Measurements from ENCODE around the gene OSBPL10. TPM values are rescaled to one million over a fixed set of nuclear protein-coding genes. Genes with fewer than 3 reads are reported as not detected.

Gene OSBPL10
- total and polyA plus RNA-seq, 2 of the 8 experiments (the other 6 are each of a cell fraction or from before 2014, with no cell fraction given), result 26.2 to 86.7 TPM

DNA sequence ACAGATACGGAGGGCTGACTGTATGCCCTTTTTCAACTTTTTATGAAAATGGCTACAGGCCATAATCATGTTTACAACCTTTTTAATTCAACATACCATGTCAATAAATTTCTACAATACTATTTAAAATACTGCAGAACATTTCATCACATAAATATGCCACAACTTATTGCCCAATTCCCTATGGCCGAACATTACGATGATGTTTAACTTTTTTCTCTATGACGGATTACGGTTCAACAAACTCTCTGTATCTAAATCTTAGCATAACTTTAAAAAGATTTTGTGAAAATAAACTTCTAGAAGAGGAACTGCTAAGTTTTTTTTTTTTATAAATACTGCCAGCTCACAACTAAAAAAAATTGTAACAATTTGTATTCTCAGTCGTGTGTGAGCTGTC is 220.4 kb downstream of the OSBPL10 start:
- no peak overlapping the region for H2AK5ac ChIP-seq (ENCODE audit: low read depth, low read length)
- H3K4me2 ChIP-seq (ENCODE audit: insufficient read depth in 1 of 2, low read depth in 2 of 2, low read length in 2 of 2), result no peak overlapping the region
- TF ChIP-seq KDM5A (IDR thresholded peaks at IDR 0.05; ENCODE audit: low read length) (no peak), YY1 (IDR thresholded peaks at IDR 0.05; ENCODE audit: low read depth, low read length) (no peak), MAFK (IDR thresholded peaks at IDR 0.05; ENCODE audit: low read depth, low read length) (no peak), CTBP2 (IDR thresholded peaks at IDR 0.05; ENCODE audit: borderline replicate concordance, insufficient read depth, insufficient read length, low read length) (no peak), GTF2F1 (IDR thresholded peaks at IDR 0.05; ENCODE audit: borderline replicate concordance, low read depth, low read length) (no peak), FOSL1 (IDR thresholded peaks at IDR 0.05; ENCODE audit: insufficient read depth, low read depth, low read length) (no peak), RAD21 (IDR thresholded peaks at IDR 0.05 in 1 of 2, conservative IDR thresholded peaks at IDR 0.05 in 1 of 2; ENCODE audit: low read depth in 2 of 2, low read length in 2 of 2) (no peak), ZNF274 (IDR thresholded peaks at IDR 0.05; ENCODE audit: borderline replicate concordance, extremely low read depth, low read length) (no peak)
- TF ChIP-seq, protein P1, sequence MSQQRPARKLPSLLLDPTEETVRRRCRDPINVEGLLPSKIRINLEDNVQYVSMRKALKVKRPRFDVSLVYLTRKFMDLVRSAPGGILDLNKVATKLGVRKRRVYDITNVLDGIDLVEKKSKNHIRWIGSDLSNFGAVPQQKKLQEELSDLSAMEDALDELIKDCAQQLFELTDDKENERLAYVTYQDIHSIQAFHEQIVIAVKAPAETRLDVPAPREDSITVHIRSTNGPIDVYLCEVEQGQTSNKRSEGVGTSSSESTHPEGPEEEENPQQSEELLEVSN (IDR thresholded peaks at IDR 0.05), result no peak
- H2AFZ ChIP-seq (ENCODE audit: low read length), result no peak overlapping the region
- no peak overlapping the region for H4K8ac ChIP-seq (ENCODE audit: extremely low read depth, insufficient read depth, low read length)
- ChIA-PET POLR2A (ENCODE audit: partially characterized antibody) (no interaction called here), CTCF (ENCODE audit: partially characterized antibody) (interaction anchor here (0.7 to 1.5 kb wide), 2 partner anchors 11 to 166 kb away, joined by 3 read pairs; no protein-coding TSS in a partner anchor)
- H3K23me2 ChIP-seq (ENCODE audit: low read depth, low read length), result no peaks in the 10 kb centered on the region
- no peak overlapping the region for H4K5ac ChIP-seq (ENCODE audit: insufficient read length, low read depth, low read length)
- H3K4me1 ChIP-seq (replicated peaks in 1 of 4; ENCODE audit: control insufficient read depth in 3 of 4, insufficient read depth in 4 of 4, low read length in 3 of 4), result no peaks in the 10 kb centered on the region
- DNase-seq (ENCODE audit: low read depth in 1 of 2, low spot score in 2 of 2) (no peak), FAIRE-seq (no peak)
- peaks cover 0 to 9% of the 10 kb centered on the region in 2 experiments; a peak in 2 of 4 replicates for H3K79me2 ChIP-seq (ENCODE audit: control insufficient read depth in 1 of 2, insufficient read depth in 2 of 2, low read length in 2 of 2)
- no peak overlapping the region for H2BK15ac ChIP-seq (ENCODE audit: low read length)
- no peak overlapping the region for H3K56ac ChIP-seq (replicated peaks; ENCODE audit: insufficient read length, low read depth, low read length)
- no peaks in the 10 kb centered on the region for H3K27me3 ChIP-seq (replicated peaks in 1 of 4; ENCODE audit: control insufficient read depth in 3 of 4, extremely low read depth in 1 of 4, insufficient read depth in 3 of 4, low read length in 3 of 4)
- no peak overlapping the region for H2BK5ac ChIP-seq (ENCODE audit: low read depth, low read length)
- H3K14ac ChIP-seq (ENCODE audit: insufficient read length), result no peak overlapping the region
- no peaks in the 10 kb centered on the region for H3K79me1 ChIP-seq (ENCODE audit: low read depth, low read length)
- no peak overlapping the region for H2BK12ac ChIP-seq (ENCODE audit: low read depth, low read length)
- 93% methylated on average over 6 of the region's 6 CpGs; no CpG with 5 or more reads in 1 of the 2 experiments for WGBS, 2 experiments (ENCODE audit: extremely low coverage in 1 of 2, insufficient coverage in 1 of 2, insufficient read length in 1 of 2, insufficient replicate concordance in 2 of 2, low coverage in 1 of 2, low lambda C conversion rate in 2 of 2, missing lambda C conversion rate in 1 of 2)
- H3K18ac ChIP-seq (ENCODE audit: extremely low read depth, low read length), result no peak overlapping the region
- peaks cover 0 to 3% (median 0%) of the 10 kb centered on the region in 4 experiments; a peak in 3 of 8 replicates for H3K36me3 ChIP-seq (ENCODE audit: control insufficient read depth in 2 of 4, insufficient read depth in 4 of 4, low read length in 3 of 4)
- H3K9me3 ChIP-seq (ENCODE audit: insufficient read depth in 2 of 2, low read depth in 1 of 2, low read length in 1 of 2), result no peaks in the 10 kb centered on the region; a peak in 1 of 4 replicates
- no peak overlapping the region for H3K4me3 ChIP-seq (ENCODE audit: extremely low read depth in 1 of 4, insufficient read depth in 2 of 4, low read depth in 3 of 4, low read length in 4 of 4)
- H4K91ac ChIP-seq (replicated peaks; ENCODE audit: insufficient read length, low read length), result no peak overlapping the region
- no peak overlapping the region for H3K23ac ChIP-seq (ENCODE audit: insufficient read length)
- H2BK20ac ChIP-seq (ENCODE audit: low read length), result no peak overlapping the region
- no peak overlapping the region for H2BK120ac ChIP-seq (replicated peaks; ENCODE audit: low read depth, low read length)
- no peak overlapping the region for H3K9ac ChIP-seq (replicated peaks in 1 of 4; ENCODE audit: extremely low read depth in 1 of 4, low read depth in 3 of 4, low read length in 3 of 4)
- no peak overlapping the region for H3K27ac ChIP-seq (ENCODE audit: low read depth, low read length)
- no peaks in the 10 kb centered on the region for H4K20me1 ChIP-seq (replicated peaks in 1 of 2; ENCODE audit: control insufficient read depth in 1 of 2, insufficient read depth in 2 of 2, low read length in 2 of 2)
- no peak overlapping the region for H3K4ac ChIP-seq (replicated peaks; ENCODE audit: insufficient read length, low read depth, low read length)
